NCI-H187 (cell line): ENCODE data around the gene STK11.
"Not testable (repeated sequence)": the region's sequence is repeated elsewhere in the genome, so short reads cannot be mapped to it uniquely, and the experiment has no call there.

Experiments used
- DNase-seq, 2 experiments: peaks; one replicate each; lab custom pipeline; 2025; lab: John Stamatoyannopoulos, UW

STK11 gene

GRCh38 chr19:1169411-1169791, 36.2 kb upstream of the STK11 start:
- DNase-seq = no peak

- DNase-seq = no peak
These were observed 35.4 kb upstream of the STK11 start for GRCh38 chr19:1169921-1170885.

- DNase-seq = no peak
These were observed 34.4 kb upstream of the STK11 start for GRCh38 chr19:1170938-1171754.

- no peak for DNase-seq
These were observed 33.7 kb upstream of the STK11 start for GRCh38 chr19:1171755-1172352.

- no peak for DNase-seq
These were observed 33.0 kb upstream of the STK11 start for GRCh38 chr19:1172353-1173158.

- DNase-seq = no peak
These were observed 32.3 kb upstream of the STK11 start for GRCh38 chr19:1173159-1173844.

GRCh38 chr19:1173845-1174809, 31.5 kb upstream of the STK11 start, which contains the start of gene SBNO2:
TSS of gene SBNO2 (minus strand) at chr19:1174268. CDS start at chr19:1154276, 19,992 bp downstream.
- DNase-seq = peak; percentile 79 to 88

- no peak for DNase-seq
These were observed 28.1 kb upstream of the STK11 start for GRCh38 chr19:1177322-1178114.

GRCh38 chr19:1181606-1182005, 24.0 kb upstream of the STK11 start:
- no peak for DNase-seq

- DNase-seq = no peak
These were observed 23.5 kb upstream of the STK11 start for GRCh38 chr19:1182068-1182467.

GRCh38 chr19:1182727-1183126, 22.9 kb upstream of the STK11 start:
- no peak for DNase-seq

GRCh38 chr19:1183543-1184172, 21.9 kb upstream of the STK11 start:
- DNase-seq = no peak

GRCh38 chr19:1189419-1189818, 16.2 kb upstream of the STK11 start:
- no peak for DNase-seq

GRCh38 chr19:1199531-1199930, 6.0 kb upstream of the STK11 start:
- no peak for DNase-seq

- not testable (repeated sequence) for DNase-seq
These were observed 5.0 kb upstream of the STK11 start for GRCh38 chr19:1200614-1201013.

- DNase-seq = no peak
These were observed 729 bp downstream of the STK11 start for GRCh38 chr19:1206150-1206863.

- peak in 1 of 2 experiments; percentile 3 for DNase-seq
These were observed 1.4 kb downstream of the STK11 start for GRCh38 chr19:1206864-1207450.
